Measurements from ENCODE around the gene TMEM45A. TPM values are rescaled to one million over a fixed set of nuclear protein-coding genes. Genes with fewer than 3 reads are reported as not detected.
A peak's percentile ranks its signal among the peaks of the same experiment; 100 is the strongest.

The TMEM45A gene
- total RNA-seq, 2 donors from 2014 or later: 5.8 to 7.8 TPM

GRCh38 chr3:100465892-100466777 is 26.3 kb upstream of the TMEM45A start:
- Histone ChIP-seq H3K36me3 (ENCODE audit: control insufficient read depth, insufficient read depth, low read length) (no peaks in the 10 kb centered on the region), H3K4me1 (ENCODE audit: control insufficient read depth, insufficient read depth, low read length) (no peaks in the 10 kb centered on the region), H3K9ac (ENCODE audit: extremely low read depth, low read length, poor library complexity, severe bottlenecking) (no peak overlapping the region), H3K27me3 (ENCODE audit: control insufficient read depth, insufficient read depth, low read length, poor library complexity, severe bottlenecking) (no peaks in the 10 kb centered on the region), H3K4me3 (ENCODE audit: low read length) (no peak overlapping the region), H3K9me3 (ENCODE audit: control insufficient read depth, low read length) (peaks cover 43% of the 10 kb centered on the region), H3K27ac (ENCODE audit: low read depth, low read length) (no peak overlapping the region)
- Mint-ChIP-seq H3K27ac (no peak overlapping the region), H3K4me3 (no peak overlapping the region), H3K9me3 (peaks cover 51% of the 10 kb centered on the region), H3K4me1 (no peaks in the 10 kb centered on the region), H3K36me3 (ENCODE audit: low read depth) (peaks cover 2% of the 10 kb centered on the region), H3K27me3 (ENCODE audit: insufficient read depth) (no peaks in the 10 kb centered on the region)
- no peak for DNase-seq
- 85 to 86% methylated on average over 3 of the region's 3 CpGs for WGBS, 2 experiments (ENCODE audit: insufficient coverage in 1 of 2, insufficient read length in 1 of 2)
- TF ChIP-seq CTCF (conservative IDR thresholded peaks at IDR 0.05): no peak

GRCh38 chr3:100467133-100467532 is 25.3 kb upstream of the TMEM45A start:
- H3K9ac ChIP-seq (ENCODE audit: extremely low read depth, low read length, poor library complexity, severe bottlenecking): no peak overlapping the region
- Mint-ChIP-seq H3K27me3 (ENCODE audit: insufficient read depth) (no peaks in the 10 kb centered on the region), H3K27ac (no peak overlapping the region), H3K4me1 (no peaks in the 10 kb centered on the region), H3K36me3 (ENCODE audit: low read depth) (peaks cover 2% of the 10 kb centered on the region), H3K4me3 (no peak overlapping the region), H3K9me3 (peaks cover 57% of the 10 kb centered on the region)
- no peaks in the 10 kb centered on the region for H3K4me1 ChIP-seq (ENCODE audit: control insufficient read depth, insufficient read depth, low read length)
- H3K9me3 ChIP-seq (ENCODE audit: control insufficient read depth, low read length): peaks cover 52% of the 10 kb centered on the region
- TF ChIP-seq CTCF (conservative IDR thresholded peaks at IDR 0.05): no peak
- H3K27ac ChIP-seq (ENCODE audit: low read depth, low read length): no peak overlapping the region
- DNase-seq: no peak
- 88% methylated on average over 1 of the region's 1 CpG; no CpG with 5 or more reads in 1 of the 2 experiments for WGBS, 2 experiments (ENCODE audit: insufficient coverage in 1 of 2, insufficient read length in 1 of 2)
- H3K36me3 ChIP-seq (ENCODE audit: control insufficient read depth, insufficient read depth, low read length): no peaks in the 10 kb centered on the region
- H3K4me3 ChIP-seq (ENCODE audit: low read length): peak overlapping the region; percentile 14
- H3K27me3 ChIP-seq (ENCODE audit: control insufficient read depth, insufficient read depth, low read length, poor library complexity, severe bottlenecking): no peaks in the 10 kb centered on the region

- H3K36me3 Mint-ChIP-seq (ENCODE audit: low read depth): peaks cover 2% of the 10 kb centered on the region
- H3K27ac ChIP-seq (ENCODE audit: low read depth, low read length): no peak overlapping the region
- H3K4me1 Mint-ChIP-seq: no peaks in the 10 kb centered on the region
- peaks cover 64% of the 10 kb centered on the region for H3K9me3 Mint-ChIP-seq
- H3K27me3 ChIP-seq (ENCODE audit: control insufficient read depth, insufficient read depth, low read length, poor library complexity, severe bottlenecking): no peaks in the 10 kb centered on the region
- TF ChIP-seq CTCF (conservative IDR thresholded peaks at IDR 0.05): no peak
- no peaks in the 10 kb centered on the region for H3K36me3 ChIP-seq (ENCODE audit: control insufficient read depth, insufficient read depth, low read length)
- H3K9ac ChIP-seq (ENCODE audit: extremely low read depth, low read length, poor library complexity, severe bottlenecking): no peak overlapping the region
- no peak for DNase-seq
- peak overlapping the region; percentile 24 for H3K4me3 ChIP-seq (ENCODE audit: low read length)
- no peaks in the 10 kb centered on the region for H3K4me1 ChIP-seq (ENCODE audit: control insufficient read depth, insufficient read depth, low read length)
- 95 to 100% methylated on average over 2 of the region's 2 CpGs for WGBS, 2 experiments (ENCODE audit: insufficient coverage in 1 of 2, insufficient read length in 1 of 2)
- H3K4me3 Mint-ChIP-seq: no peak overlapping the region
- no peak overlapping the region for H3K27ac Mint-ChIP-seq
- H3K9me3 ChIP-seq (ENCODE audit: control insufficient read depth, low read length): peaks cover 52% of the 10 kb centered on the region
- H3K27me3 Mint-ChIP-seq (ENCODE audit: insufficient read depth): no peaks in the 10 kb centered on the region
These were observed 23.7 kb upstream of the TMEM45A start for GRCh38 chr3:100468676-100469075.

Data from endodermal cell (in vitro differentiated cells).